NT2/D1 (cell line): ENCODE measurements around the gene GIPC2.

Experiments used
- SUZ12 ChIP-seq: IDR thresholded peaks from 2 replicates; pipeline ENCODE4 v1.6.1; 2011; ENCODE audit not compliant: insufficient read length, insufficient read depth; ENCODE audit errors: extremely low read depth
- YY1 ChIP-seq: IDR thresholded peaks from 2 replicates; pipeline ENCODE4 v1.6.1; 2011; ENCODE audit not compliant: insufficient read length, insufficient read depth
- ZNF274 ChIP-seq: IDR thresholded peaks from 2 replicates; pipeline ENCODE4 v1.6.1; 2011; ENCODE audit warnings: mild to moderate bottlenecking, low read depth, low read length

DNA sequence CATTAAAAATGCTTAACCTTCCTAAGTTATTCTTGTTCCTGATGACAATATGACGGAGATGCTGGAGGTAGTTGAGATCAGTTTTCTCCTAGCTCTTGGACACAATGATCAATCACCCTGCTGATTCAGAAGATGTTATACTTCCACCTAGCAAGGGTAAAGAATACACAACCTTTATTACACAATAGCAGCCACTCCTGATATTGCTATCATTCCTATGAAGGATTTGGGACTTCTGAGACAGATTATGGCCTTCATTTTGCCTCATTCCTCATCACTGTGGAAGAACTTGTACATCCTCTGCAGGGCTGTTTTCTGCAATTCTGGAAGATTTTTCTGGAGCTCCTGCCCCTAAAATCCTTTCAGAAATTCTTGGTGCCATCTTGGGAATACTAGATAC, 47.8 kb downstream of the GIPC2 start:
- TF ChIP-seq YY1 (no peak), ZNF274 (no peak), SUZ12 (no peak)
